ACC112 (cell line): ENCODE measurements around the gene MEGF11.

Experiments
- H2AFZ ChIP-seq: fragments of 200-600 bp; sonication (generic); one replicate; pipeline ENCODE4 v1.6.0; 2017; ENCODE audit warnings: antibody characterized with exemption, low read length; ENCODE audit not compliant: unreplicated experiment
- H3K27ac ChIP-seq: fragments of 200-600 bp; sonication (generic); 2 replicates; pipeline ENCODE4 v1.5.1; 2014; ENCODE audit warnings: low read depth, mild to moderate bottlenecking, antibody characterized with exemption, low read length, moderate library complexity
- H3K27me3 ChIP-seq: fragments of 200-600 bp; sonication (generic); 2 replicates; pipeline ENCODE4 v1.6.1; 2014; ENCODE audit warnings: mild to moderate bottlenecking, antibody characterized with exemption, low read length, moderate library complexity, mixed read lengths; ENCODE audit not compliant: insufficient read depth
- H3K36me3 ChIP-seq: fragments of 200-600 bp; sonication (generic); 2 replicates; pipeline ENCODE4 v1.6.1; 2016; ENCODE audit warnings: mild to moderate bottlenecking, antibody characterized with exemption, low read length, moderate library complexity, mixed read lengths; ENCODE audit not compliant: insufficient read depth
- H3K4me1 ChIP-seq: fragments of 200-600 bp; sonication (generic); one replicate; pipeline ENCODE4 v1.6.1; 2016; ENCODE audit warnings: low read length, mixed read lengths; ENCODE audit not compliant: insufficient read depth, unreplicated experiment, control insufficient read depth
- H3K4me3 ChIP-seq: fragments of 200-600 bp; sonication (generic); 2 replicates; pipeline ENCODE4 v1.5.1; 2014; ENCODE audit warnings: mild to moderate bottlenecking, low read depth, low read length
- H3K79me2 ChIP-seq: fragments of 200-600 bp; sonication (generic); one replicate; pipeline ENCODE4 v1.6.0; 2016; ENCODE audit warnings: low read length; ENCODE audit not compliant: control insufficient read depth, unreplicated experiment, insufficient read depth

The MEGF11 gene

GRCh38 chr15:66253418-66254088 is at the start of gene MEGF11:
TSS of gene MEGF11 (minus strand) at chr15:66253750. CDS start at chr15:66128403, 125,347 bp downstream.
- no peak within 1 kb of the TSS for H3K27ac ChIP-seq
- peak within 1 kb of the TSS; percentile 76 for H3K4me3 ChIP-seq
- peaks cover 96% of the 10 kb centered on the region for H3K27me3 ChIP-seq
- H2AFZ ChIP-seq, result peak within 1 kb of the TSS; percentile 84
- H3K4me1 ChIP-seq, result peaks cover 5% of the 10 kb centered on the region
- H3K79me2 ChIP-seq, result no peaks in the 10 kb centered on the region
- H3K36me3 ChIP-seq, result no peaks in the 10 kb centered on the region

GRCh38 chr15:66302489-66303278 is 49.1 kb upstream of the MEGF11 start:
- peaks cover 3% of the 10 kb centered on the region for H3K36me3 ChIP-seq
- H3K27ac ChIP-seq, result no peak overlapping the region
- peaks cover 4% of the 10 kb centered on the region for H3K79me2 ChIP-seq
- peaks cover 10% of the 10 kb centered on the region for H3K4me1 ChIP-seq
- no peak overlapping the region for H3K4me3 ChIP-seq
- no peak overlapping the region for H2AFZ ChIP-seq
- H3K27me3 ChIP-seq, result no peaks in the 10 kb centered on the region

- no peak overlapping the region for H3K4me3 ChIP-seq
- H3K36me3 ChIP-seq, result no peaks in the 10 kb centered on the region; the same call in none of the 2 replicates
- H2AFZ ChIP-seq, result no peak overlapping the region
- H3K27ac ChIP-seq, result no peak overlapping the region
- H3K79me2 ChIP-seq, result peaks cover 23% of the 10 kb centered on the region
- H3K4me1 ChIP-seq, result peaks cover 21% of the 10 kb centered on the region
- H3K27me3 ChIP-seq, result no peaks in the 10 kb centered on the region
Measured at GRCh38 chr15:66298803-66299251, 45.3 kb upstream of the MEGF11 start.

GRCh38 chr15:66296186-66296585 is 42.6 kb upstream of the MEGF11 start:
- Histone ChIP-seq H3K36me3 (no peaks in the 10 kb centered on the region; the same call in none of the 2 replicates), H3K79me2 (peaks cover 19% of the 10 kb centered on the region), H3K27me3 (no peaks in the 10 kb centered on the region), H3K27ac (no peak overlapping the region), H3K4me3 (peak overlapping the region; percentile 93; the same call in 1 of the 2 replicates), H3K4me1 (peaks cover 21% of the 10 kb centered on the region), H2AFZ (no peak overlapping the region)

GRCh38 chr15:66294932-66295235 is 41.3 kb upstream of the MEGF11 start:
- H3K4me3 ChIP-seq, result peak overlapping the region; percentile 93
- no peaks in the 10 kb centered on the region for H3K27me3 ChIP-seq
- peaks cover 19% of the 10 kb centered on the region for H3K79me2 ChIP-seq
- H3K4me1 ChIP-seq, result peaks cover 21% of the 10 kb centered on the region
- no peaks in the 10 kb centered on the region; the same call in none of the 2 replicates for H3K36me3 ChIP-seq
- peak overlapping the region; percentile 58 for H2AFZ ChIP-seq
- peak overlapping the region; percentile 70 for H3K27ac ChIP-seq

- peak overlapping the region; percentile 89 for H2AFZ ChIP-seq
- peaks cover 19% of the 10 kb centered on the region for H3K79me2 ChIP-seq
- H3K4me3 ChIP-seq, result peak overlapping the region; percentile 93
- H3K36me3 ChIP-seq, result no peaks in the 10 kb centered on the region; the same call in none of the 2 replicates
- peak overlapping the region; percentile 70 for H3K27ac ChIP-seq
- no peaks in the 10 kb centered on the region for H3K27me3 ChIP-seq
- peaks cover 21% of the 10 kb centered on the region for H3K4me1 ChIP-seq
Measured at GRCh38 chr15:66294157-66294931, 40.8 kb upstream of the MEGF11 start.

GRCh38 chr15:66293419-66294156 is 40.0 kb upstream of the MEGF11 start, which contains the start of gene DIS3L:
TSS of gene DIS3L (plus strand) at chr15:66293568. CDS start at chr15:66293597, 29 bp downstream.
- Histone ChIP-seq H3K27me3 (no peaks in the 10 kb centered on the region), H2AFZ (peak within 1 kb of the TSS; percentile 89), H3K27ac (peak within 1 kb of the TSS; percentile 70), H3K4me1 (peaks cover 21% of the 10 kb centered on the region), H3K79me2 (peaks cover 19% of the 10 kb centered on the region), H3K4me3 (peak within 1 kb of the TSS; percentile 93), H3K36me3 (no peaks in the 10 kb centered on the region; the same call in none of the 2 replicates)

GRCh38 chr15:66292571-66293418 is 39.2 kb upstream of the MEGF11 start:
- Histone ChIP-seq H3K36me3 (no peaks in the 10 kb centered on the region), H3K27ac (peak overlapping the region; percentile 22; the same call in 1 of the 2 replicates), H2AFZ (peak overlapping the region; percentile 87), H3K4me3 (peak overlapping the region; percentile 93), H3K79me2 (peaks cover 19% of the 10 kb centered on the region), H3K27me3 (no peaks in the 10 kb centered on the region), H3K4me1 (peaks cover 21% of the 10 kb centered on the region)

- Histone ChIP-seq H3K4me3 (no peak overlapping the region), H3K27ac (no peak overlapping the region), H3K4me1 (peaks cover 21% of the 10 kb centered on the region), H3K79me2 (peaks cover 18% of the 10 kb centered on the region), H3K36me3 (no peaks in the 10 kb centered on the region), H3K27me3 (no peaks in the 10 kb centered on the region), H2AFZ (no peak overlapping the region)
Measured at GRCh38 chr15:66291816-66292570, 38.4 kb upstream of the MEGF11 start.
